GM13977 (cell line): ENCODE data around the gene PIF1.
A peak's percentile ranks its signal among the peaks of the same experiment; 100 is the strongest.

Experiments
- DNase-seq: peaks from one replicate; pipeline ENCODE4 v3.0.0; 2012; ENCODE audit warnings: low spot score
- CTCF ChIP-seq: IDR thresholded peaks from 2 replicates; pipeline ENCODE4 v1.5.1; 2012; ENCODE audit warnings: mild to moderate bottlenecking, control low read depth; ENCODE audit not compliant: insufficient read depth; ENCODE audit errors: extremely low read depth, missing control alignments
- in situ Hi-C: fragments of 300-500 bp; cut with MboI; formaldehyde crosslinking; loops from one replicate; pipeline ENCODE4 v1.12.0; 2022; ENCODE audit warnings: low sequenced_read_pairs, low pct_unique_long_range_greater_than_20kb, mixed read lengths, inconsistent platforms; ENCODE audit not compliant: unreplicated experiment

PIF1 gene

GRCh38 chr15:64856429-64857145 is 31.1 kb upstream of the PIF1 start:
- peak; percentile 10 for TF ChIP-seq CTCF
- in situ Hi-C loops = no loop called here
- DNase-seq = no peak

- TF ChIP-seq CTCF = no peak
- no peak for DNase-seq
- in situ Hi-C loops = no loop called here
These were observed 29.9 kb upstream of the PIF1 start for GRCh38 chr15:64855205-64855975.

- TF ChIP-seq CTCF = no peak
- in situ Hi-C loops = no loop called here
- DNase-seq = no peak
These were observed 29.1 kb upstream of the PIF1 start for GRCh38 chr15:64854526-64854925.

- in situ Hi-C loops = no loop called here
- DNase-seq = no peak
- no peak for TF ChIP-seq CTCF
These were observed 28.6 kb upstream of the PIF1 start for GRCh38 chr15:64854041-64854440.

GRCh38 chr15:64851503-64851840 is 26.0 kb upstream of the PIF1 start:
- TF ChIP-seq CTCF = no peak
- DNase-seq = no peak
- in situ Hi-C loops = no loop called here

- in situ Hi-C loops = no loop called here
- no peak for DNase-seq
- TF ChIP-seq CTCF = no peak
These were observed 25.5 kb upstream of the PIF1 start for GRCh38 chr15:64850778-64851502.
